Neural crest cell (in vitro differentiated cells): ENCODE measurements around the gene GPR135. TPM values are rescaled to one million over a fixed set of nuclear protein-coding genes. Genes with fewer than 3 reads are reported as not detected.
A peak's percentile ranks its signal among the peaks of the same experiment; 100 is the strongest.

Experiments
- DNase-seq: peaks from one replicate; pipeline ENCODE4 v3.0.0; 2021; ENCODE audit warnings: low read depth, mixed read lengths, low spot score
- H3K27ac Mint-ChIP-seq: one replicate; pipeline ENCODE4 v1.8.0; 2021; ENCODE audit warnings: mild to moderate bottlenecking, mixed read lengths; ENCODE audit not compliant: unreplicated experiment
- H3K27me3 Mint-ChIP-seq: 2 replicates; pipeline ENCODE4 v1.8.0; 2021; ENCODE audit warnings: low read depth, mild to moderate bottlenecking, mixed read lengths
- H3K36me3 Mint-ChIP-seq: 2 replicates; pipeline ENCODE4 v1.8.0; 2021; ENCODE audit warnings: low read depth, mild to moderate bottlenecking, mixed read lengths
- H3K4me1 Mint-ChIP-seq: 2 replicates; pipeline ENCODE4 v1.8.0; 2021; ENCODE audit warnings: mixed read lengths
- H3K4me3 Mint-ChIP-seq: one replicate; pipeline ENCODE4 v1.8.0; 2021; ENCODE audit warnings: mild to moderate bottlenecking, mixed read lengths
- H3K9me3 Mint-ChIP-seq: 2 replicates; pipeline ENCODE4 v1.8.0; 2021; ENCODE audit warnings: mixed read lengths
- CTCF ChIP-seq: fragments of 200-600 bp; sonication (generic); conservative IDR thresholded peaks from 2 replicates; pipeline ENCODE4 v1.5.0; 2021; ENCODE audit warnings: antibody characterized with exemption, mild to moderate bottlenecking
- total RNA-seq: library from RNA; stranded (reverse); gene quantifications from 2 replicates; pipeline ENCODE4 v1.2.1, GENCODE V29; 2021

Gene GPR135
- total RNA-seq, 1 donor from 2014 or later, result 3.5 TPM

GRCh38 chr14:59482541-59483331, 17.6 kb upstream of the GPR135 start:
- H3K36me3 Mint-ChIP-seq, result no peaks in the 10 kb centered on the region
- no peak overlapping the region for H3K27ac Mint-ChIP-seq
- H3K9me3 Mint-ChIP-seq, result no peaks in the 10 kb centered on the region
- H3K4me1 Mint-ChIP-seq, result peaks cover 44% of the 10 kb centered on the region
- no peak for TF ChIP-seq CTCF
- H3K4me3 Mint-ChIP-seq, result peak overlapping the region; percentile 98
- no peak for DNase-seq
- H3K27me3 Mint-ChIP-seq, result no peaks in the 10 kb centered on the region

- H3K27ac Mint-ChIP-seq, result no peak overlapping the region
- H3K27me3 Mint-ChIP-seq, result no peaks in the 10 kb centered on the region
- no peak for DNase-seq
- no peaks in the 10 kb centered on the region for H3K9me3 Mint-ChIP-seq
- H3K4me1 Mint-ChIP-seq, result peaks cover 44% of the 10 kb centered on the region
- peak overlapping the region; percentile 98 for H3K4me3 Mint-ChIP-seq
- TF ChIP-seq CTCF, result no peak
- H3K36me3 Mint-ChIP-seq, result no peaks in the 10 kb centered on the region
These were observed 16.8 kb upstream of the GPR135 start for GRCh38 chr14:59481871-59482540.

DNA sequence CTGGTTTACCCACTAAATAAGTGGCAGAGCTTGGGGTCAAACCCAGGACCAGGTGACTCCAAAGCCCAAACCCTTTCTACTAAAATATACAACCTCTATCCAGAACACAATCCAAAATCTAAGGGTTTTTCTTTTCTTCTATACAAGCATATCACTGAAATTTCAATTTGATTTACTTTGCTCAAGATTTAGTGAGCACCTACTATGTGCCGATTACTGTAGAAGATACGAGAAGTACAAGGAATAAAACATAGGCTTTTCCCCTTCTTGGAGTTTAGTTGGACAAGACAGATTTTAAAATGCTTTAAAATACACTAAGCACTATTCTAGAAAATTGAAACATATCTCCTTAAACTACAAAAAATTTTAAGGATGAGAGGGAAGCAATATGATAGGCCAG, 16.2 kb upstream of the GPR135 start:
- no peaks in the 10 kb centered on the region for H3K9me3 Mint-ChIP-seq
- no peak for DNase-seq
- H3K4me1 Mint-ChIP-seq, result peaks cover 42% of the 10 kb centered on the region
- H3K36me3 Mint-ChIP-seq, result no peaks in the 10 kb centered on the region
- TF ChIP-seq CTCF, result no peak
- no peak overlapping the region for H3K27ac Mint-ChIP-seq
- H3K27me3 Mint-ChIP-seq, result no peaks in the 10 kb centered on the region
- H3K4me3 Mint-ChIP-seq, result peak overlapping the region; percentile 98

DNA sequence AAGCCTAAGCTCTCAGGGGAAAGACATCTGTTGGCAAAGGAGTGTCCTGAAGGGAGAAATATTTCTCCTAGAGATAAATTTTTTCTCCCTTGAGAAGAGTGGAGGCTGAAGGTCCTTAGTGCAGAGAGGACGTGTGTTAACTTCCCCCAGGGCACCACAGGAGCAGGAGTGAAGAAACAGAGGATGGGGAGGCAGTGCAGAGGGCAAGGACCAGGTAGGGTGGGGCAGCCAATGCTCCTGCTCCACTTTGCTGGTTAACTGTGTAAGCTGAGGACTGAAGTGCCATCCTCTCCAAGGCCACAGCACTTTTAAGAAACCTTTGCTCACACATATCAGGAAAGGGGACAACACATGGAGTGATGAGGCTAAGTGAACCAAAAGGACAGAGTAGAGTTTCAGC, 15.0 kb upstream of the GPR135 start:
- Mint-ChIP-seq H3K9me3 (no peaks in the 10 kb centered on the region), H3K27me3 (no peaks in the 10 kb centered on the region), H3K4me1 (peaks cover 33% of the 10 kb centered on the region), H3K36me3 (no peaks in the 10 kb centered on the region), H3K27ac (peak overlapping the region; percentile 60), H3K4me3 (peak overlapping the region; percentile 32)
- TF ChIP-seq CTCF, result no peak
- DNase-seq, result no peak

GRCh38 chr14:59478540-59478939, 13.4 kb upstream of the GPR135 start:
- no peak overlapping the region for H3K27ac Mint-ChIP-seq
- H3K27me3 Mint-ChIP-seq, result no peaks in the 10 kb centered on the region
- no peaks in the 10 kb centered on the region for H3K9me3 Mint-ChIP-seq
- no peak overlapping the region for H3K4me3 Mint-ChIP-seq
- no peak for DNase-seq
- TF ChIP-seq CTCF, result no peak
- H3K36me3 Mint-ChIP-seq, result no peaks in the 10 kb centered on the region
- peaks cover 32% of the 10 kb centered on the region for H3K4me1 Mint-ChIP-seq
